ENCODE data around the gene ADCY5. TPM values are rescaled to one million over a fixed set of nuclear protein-coding genes. Genes with fewer than 3 reads are reported as not detected.

ADCY5 gene
- total RNA-seq, 1 donor from 2014 or later, result 0.07 TPM

- no peak for DNase-seq (ENCODE audit: low read depth, low spot score)
Observed at GRCh38 chr3:123430266-123430665, 18.6 kb downstream of the ADCY5 start.

GRCh38 chr3:123429362-123430125 is 19.3 kb downstream of the ADCY5 start:
- DNase-seq (ENCODE audit: low read depth, low spot score), result no peak

- DNase-seq (ENCODE audit: low read depth, low spot score), result no peak
Observed at GRCh38 chr3:123424999-123425712, 23.7 kb downstream of the ADCY5 start.

- no peak for DNase-seq (ENCODE audit: low read depth, low spot score)
Observed at GRCh38 chr3:123424321-123424998, 24.4 kb downstream of the ADCY5 start.

GRCh38 chr3:123423806-123424205 is 25.1 kb downstream of the ADCY5 start:
- DNase-seq (ENCODE audit: low read depth, low spot score), result no peak

GRCh38 chr3:123423031-123423430 is 25.9 kb downstream of the ADCY5 start:
- DNase-seq (ENCODE audit: low read depth, low spot score), result no peak

GRCh38 chr3:123422457-123422856 is 26.4 kb downstream of the ADCY5 start:
- DNase-seq (ENCODE audit: low read depth, low spot score), result no peak

GRCh38 chr3:123421353-123422174 is 27.3 kb downstream of the ADCY5 start:
- no peak for DNase-seq (ENCODE audit: low read depth, low spot score)

- no peak for DNase-seq (ENCODE audit: low read depth, low spot score)
Observed at GRCh38 chr3:123420416-123420968, 28.4 kb downstream of the ADCY5 start.

- no peak for DNase-seq (ENCODE audit: low read depth, low spot score)
Observed at GRCh38 chr3:123419850-123420297, 29.0 kb downstream of the ADCY5 start.

GRCh38 chr3:123419181-123419849 is 29.6 kb downstream of the ADCY5 start:
- DNase-seq (ENCODE audit: low read depth, low spot score), result no peak

- no peak for DNase-seq (ENCODE audit: low read depth, low spot score)
Observed at GRCh38 chr3:123416647-123417046, 32.2 kb downstream of the ADCY5 start.

GRCh38 chr3:123416173-123416572 is 32.7 kb downstream of the ADCY5 start:
- DNase-seq (ENCODE audit: low read depth, low spot score), result no peak

- no peak for DNase-seq (ENCODE audit: low read depth, low spot score)
Observed at GRCh38 chr3:123414973-123415775, 33.7 kb downstream of the ADCY5 start.

- DNase-seq (ENCODE audit: low read depth, low spot score), result no peak
Observed at GRCh38 chr3:123412811-123413604, 35.9 kb downstream of the ADCY5 start.

GRCh38 chr3:123412076-123412475 is 36.8 kb downstream of the ADCY5 start:
- no peak for DNase-seq (ENCODE audit: low read depth, low spot score)

GRCh38 chr3:123411340-123412040 is 37.4 kb downstream of the ADCY5 start:
- no peak for DNase-seq (ENCODE audit: low read depth, low spot score)

GRCh38 chr3:123410149-123410515 is 38.8 kb downstream of the ADCY5 start:
- no peak for DNase-seq (ENCODE audit: low read depth, low spot score)
